IPS DF 6.9 (cell line): Measurements from ENCODE around the gene VBP1.
"Not testable (repeated sequence)": the region's sequence is repeated elsewhere in the genome, so short reads cannot be mapped to it uniquely, and the experiment has no call there.

Experiments used
- DNase-seq: peaks from one replicate; pipeline ENCODE4 v3.0.0-alpha.2; 2013; ENCODE audit warnings: low read depth, low spot score
- H3K27ac ChIP-seq: one replicate; pipeline ENCODE4 v1.5.1; 2013; ENCODE audit warnings: low read length, control low read depth
- H3K27me3 ChIP-seq: 2 replicates; pipeline ENCODE4 v1.6.1; 2013; ENCODE audit warnings: mild to moderate bottlenecking, low read length; ENCODE audit not compliant: control insufficient read depth, insufficient read depth
- H3K36me3 ChIP-seq: 2 replicates; pipeline ENCODE4 v1.6.1; 2013; ENCODE audit warnings: low read length; ENCODE audit not compliant: control insufficient read depth, insufficient read depth
- H3K4me1 ChIP-seq: 2 replicates; pipeline ENCODE4 v1.6.1; 2013; ENCODE audit warnings: low read length; ENCODE audit not compliant: control insufficient read depth, insufficient read depth
- H3K4me3 ChIP-seq: 2 replicates; pipeline ENCODE4 v1.5.1; 2013; ENCODE audit warnings: mild to moderate bottlenecking, low read length
- H3K9me3 ChIP-seq: 2 replicates; pipeline ENCODE4 v1.6.1; 2013; ENCODE audit warnings: low read length, inconsistent platforms; ENCODE audit not compliant: control insufficient read depth, insufficient read depth
- WGBS: extraction: QIAGEN DNeasy Blood & Tissue Kit; methylation state at CpG from one replicate; pipeline ENCODE4 v1.1.7; 2013; ENCODE audit warnings: mixed read lengths, missing lambda C conversion rate; ENCODE audit not compliant: insufficient read length, insufficient coverage; 5-methylcytosine and 5-hydroxymethylcytosine counted together

VBP1 gene

DNA sequence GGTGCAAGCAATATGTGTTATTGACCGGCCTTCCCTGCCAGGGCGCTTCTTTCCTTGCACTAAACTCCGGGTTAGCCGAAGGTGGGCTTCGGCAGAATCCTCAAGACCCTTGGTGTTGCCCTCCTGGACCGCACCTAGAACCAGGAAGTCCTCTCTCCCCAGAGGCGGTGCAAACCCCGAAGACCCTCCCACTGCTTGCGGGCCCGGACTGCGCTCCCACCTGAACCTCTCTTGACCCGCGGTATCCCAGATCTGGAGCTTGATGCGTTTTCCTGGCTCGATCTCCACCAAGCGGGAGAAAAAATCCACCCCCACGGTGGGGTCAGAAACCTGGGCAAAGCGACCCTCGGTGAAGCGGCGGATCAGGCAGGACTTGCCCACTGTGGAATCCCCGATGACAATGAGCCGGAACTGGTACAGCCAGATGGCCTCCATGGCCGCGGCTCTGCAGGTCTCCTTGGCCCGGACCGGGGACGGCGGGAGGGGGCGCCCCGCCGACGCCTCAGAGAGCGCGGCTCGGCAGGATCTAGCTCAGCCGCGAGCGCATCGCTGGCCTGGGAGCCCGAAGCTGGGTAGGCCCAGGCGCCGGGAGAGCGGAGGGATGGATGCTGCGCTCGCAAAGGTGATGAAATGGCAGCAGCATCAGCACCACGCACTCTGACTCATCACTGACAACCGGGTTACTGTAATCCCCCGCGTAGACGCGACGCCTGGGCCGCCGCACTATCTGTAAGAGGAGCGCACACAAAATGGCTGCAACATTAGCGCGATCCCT, 47.8 kb downstream of the VBP1 start, which contains the start of gene RAB39B:
TSS of gene RAB39B (minus strand) at position 638 of the 775 bp plus-strand sequence. CDS start at position 435, 203 bp downstream.
- peak within 1 kb of the TSS; percentile 67 for H3K4me3 ChIP-seq
- H3K4me1 ChIP-seq, result no peaks in the 10 kb centered on the region
- H3K27ac ChIP-seq, result no peak within 1 kb of the TSS
- no peaks in the 10 kb centered on the region for H3K36me3 ChIP-seq
- no peaks in the 10 kb centered on the region for H3K27me3 ChIP-seq
- WGBS, result no CpG with 5 or more reads among the region's 58 CpGs
- peak; percentile 27 for DNase-seq
- H3K9me3 ChIP-seq, result no peaks in the 10 kb centered on the region

DNA sequence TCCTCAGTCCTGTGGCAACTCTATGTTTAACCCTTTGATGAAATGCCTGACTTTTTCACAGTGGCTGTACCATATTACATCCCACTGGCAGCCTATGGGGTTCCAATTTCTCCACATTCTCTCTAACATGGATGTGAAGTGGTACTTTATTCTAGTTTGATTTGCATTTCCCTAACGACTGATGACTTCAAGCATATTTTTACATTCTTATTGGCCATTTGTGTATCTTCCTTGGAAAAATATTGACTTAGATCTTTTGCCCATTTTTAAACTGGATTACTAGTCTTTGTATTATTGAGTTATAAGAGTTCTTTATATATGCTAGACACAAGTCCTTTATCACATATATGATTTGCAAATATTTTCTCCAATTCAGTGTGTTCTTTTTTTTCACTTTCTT, 50.2 kb downstream of the VBP1 start:
- Histone ChIP-seq H3K9me3 (no peaks in the 10 kb centered on the region), H3K27me3 (no peaks in the 10 kb centered on the region), H3K36me3 (no peaks in the 10 kb centered on the region), H3K4me3 (no peak overlapping the region), H3K27ac (no peak overlapping the region), H3K4me1 (no peaks in the 10 kb centered on the region)
- no peak for DNase-seq
- no CpG with 5 or more reads among the region's 1 CpG for WGBS

DNA sequence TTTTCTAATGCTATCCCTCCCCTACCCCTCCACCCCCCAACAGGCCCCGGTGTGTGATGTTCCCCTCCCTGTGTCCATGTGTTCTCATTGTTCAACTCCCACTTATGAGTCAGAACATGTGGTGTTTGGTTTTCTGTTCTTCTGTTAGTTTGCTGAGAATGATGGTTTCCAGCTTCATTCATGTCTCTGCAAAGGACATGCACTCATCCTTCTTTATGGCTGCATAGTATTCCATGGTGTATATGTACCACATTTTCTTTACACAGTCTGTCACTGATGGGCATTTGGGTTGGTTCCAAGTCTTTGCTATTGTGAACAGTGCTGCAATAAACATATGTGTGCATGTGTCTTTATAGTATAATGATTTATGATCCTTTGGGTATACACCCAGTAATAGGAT, 51.7 kb downstream of the VBP1 start:
- WGBS, result no CpG with 5 or more reads among the region's 1 CpG

DNA sequence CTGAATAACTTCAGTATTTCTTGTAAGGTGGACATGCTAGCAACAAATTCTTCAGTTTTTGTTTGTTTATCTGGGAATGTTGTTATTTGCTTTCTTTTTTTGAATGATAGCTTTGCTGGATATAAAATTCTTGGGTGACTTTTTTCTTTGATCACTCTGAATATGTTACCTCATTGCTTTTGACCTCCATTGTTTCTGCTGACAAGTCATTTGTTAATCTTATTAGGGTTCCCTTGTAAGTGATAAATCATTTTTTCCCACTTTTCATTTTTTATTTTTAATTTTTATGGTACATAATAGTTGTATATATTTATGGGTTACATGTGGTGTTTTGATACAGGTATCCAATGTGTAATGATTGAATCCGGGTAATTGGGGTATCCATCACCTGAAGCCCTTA, 54.7 kb downstream of the VBP1 start:
- Histone ChIP-seq H3K27ac (no peak overlapping the region), H3K4me3 (no peak overlapping the region)
- DNase-seq, result no peak

More for the DNA sequence above, 51.7 kb downstream of the VBP1 start:
- not testable (repeated sequence) for DNase-seq, H3K36me3 ChIP-seq, H3K27ac ChIP-seq, H3K4me3 ChIP-seq, H3K27me3 ChIP-seq, H3K4me1 ChIP-seq, H3K9me3 ChIP-seq

DNA sequence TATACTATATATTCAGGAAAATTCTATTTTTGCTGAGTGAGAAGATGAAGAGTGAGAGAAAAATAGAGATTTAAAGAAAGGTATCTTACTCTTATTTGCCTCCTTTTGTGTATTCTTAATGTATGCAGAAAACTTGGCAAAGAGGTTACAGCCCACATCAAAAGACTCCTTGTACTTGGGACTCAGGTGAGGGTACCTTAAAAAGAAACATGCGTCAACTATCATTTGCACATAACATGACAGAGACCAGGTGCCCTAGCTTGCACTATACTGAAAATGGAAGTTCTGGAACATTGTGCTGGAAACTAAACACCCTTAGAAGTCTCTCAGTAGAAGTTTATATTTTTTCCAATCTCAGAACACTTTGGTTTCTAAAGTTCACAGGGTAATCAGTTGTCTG, 63.6 kb downstream of the VBP1 start:
- Histone ChIP-seq H3K4me3 (no peak overlapping the region), H3K9me3 (no peaks in the 10 kb centered on the region), H3K36me3 (no peaks in the 10 kb centered on the region), H3K4me1 (no peaks in the 10 kb centered on the region), H3K27ac (no peak overlapping the region), H3K27me3 (no peaks in the 10 kb centered on the region)
- DNase-seq, result no peak
- WGBS, result no CpG with 5 or more reads among the region's 1 CpG

More for the DNA sequence above, 54.7 kb downstream of the VBP1 start:
- no peaks in the 10 kb centered on the region for H3K36me3 ChIP-seq
- no CpG with 5 or more reads among the region's 1 CpG for WGBS
- H3K27me3 ChIP-seq, result no peaks in the 10 kb centered on the region
- H3K4me1 ChIP-seq, result no peaks in the 10 kb centered on the region
- no peaks in the 10 kb centered on the region for H3K9me3 ChIP-seq
